Mesenchymal stem cell (in vitro differentiated cells and primary cell): ENCODE data around the gene BLVRB.

Experiments
- DNase-seq: peaks from one replicate; pipeline ENCODE4 v3.0.0-alpha.2; 2013
- H2AFZ ChIP-seq: one replicate; pipeline ENCODE4 v1.6.1; 2013; ENCODE audit warnings: low read depth, mild to moderate bottlenecking, control low read depth, inconsistent platforms, low read length, moderate library complexity
- H2AK5ac ChIP-seq: 2 replicates; pipeline ENCODE4 v1.6.1; 2013; ENCODE audit warnings: low read length, moderate library complexity, mild to moderate bottlenecking, inconsistent platforms; ENCODE audit not compliant: severe bottlenecking
- H2BK120ac ChIP-seq: one replicate; pipeline ENCODE4 v1.6.1; 2013; ENCODE audit warnings: low read depth, mild to moderate bottlenecking, inconsistent platforms, low read length, moderate library complexity
- H2BK12ac ChIP-seq, 2 experiments: one replicate each; pipeline ENCODE4 v1.6.1; 2013; ENCODE audit warnings: inconsistent platforms in 2 of 2, low read length in 2 of 2, mild to moderate bottlenecking in 2 of 2, moderate library complexity in 2 of 2, control low read depth in 1 of 2
- H2BK15ac ChIP-seq: one replicate; pipeline ENCODE4 v1.6.1; 2013; ENCODE audit warnings: mild to moderate bottlenecking, low read depth, inconsistent platforms; ENCODE audit not compliant: poor library complexity, severe bottlenecking
- H2BK5ac ChIP-seq: 2 replicates; pipeline ENCODE4 v1.6.1; 2013; ENCODE audit warnings: low read depth, mild to moderate bottlenecking, low read length, control low read depth, inconsistent platforms; ENCODE audit not compliant: poor library complexity, severe bottlenecking
- H3K14ac ChIP-seq, 2 experiments: one replicate each; pipeline ENCODE4 v1.6.1; 2013; ENCODE audit warnings: inconsistent platforms in 2 of 2, low read length in 2 of 2, control low read depth in 1 of 2, mild to moderate bottlenecking in 1 of 2, moderate library complexity in 1 of 2
- H3K18ac ChIP-seq, 2 experiments: one replicate each; pipeline ENCODE4 v1.6.1; 2013; ENCODE audit warnings: inconsistent platforms in 2 of 2, low read length in 2 of 2, control low read depth in 1 of 2, low read depth in 1 of 2, mild to moderate bottlenecking in 1 of 2
- H3K23ac ChIP-seq, 2 experiments: one replicate each; pipeline ENCODE4 v1.6.1; 2013; ENCODE audit warnings: inconsistent platforms in 2 of 2, low read length in 2 of 2, mild to moderate bottlenecking in 2 of 2, moderate library complexity in 2 of 2, control low read depth in 1 of 2
- H3K27ac ChIP-seq: 2 replicates; pipeline ENCODE4 v1.5.1; 2013; ENCODE audit warnings: mild to moderate bottlenecking, moderate library complexity, low read length, control low read depth, inconsistent platforms; ENCODE audit not compliant: poor library complexity, severe bottlenecking
- H3K27me3 ChIP-seq, 2 experiments: 2 replicates each; pipeline versions ENCODE4 v1.6.1 to v1.7.0; 2013; ENCODE audit warnings: low read length in 2 of 2, mild to moderate bottlenecking in 2 of 2, moderate library complexity in 2 of 2, control low read depth in 1 of 2, inconsistent platforms in 1 of 2; ENCODE audit not compliant: control insufficient read depth in 1 of 2, insufficient read depth in 1 of 2
- H3K36me3 ChIP-seq, 2 experiments: 2 replicates each; pipeline versions ENCODE4 v1.6.1 to v1.7.0; 2013; ENCODE audit warnings: low read length in 2 of 2, control low read depth in 1 of 2, inconsistent platforms in 1 of 2, low read depth in 1 of 2, mild to moderate bottlenecking in 1 of 2; ENCODE audit not compliant: insufficient read depth in 2 of 2, control insufficient read depth in 1 of 2
- H3K4ac ChIP-seq, 2 experiments: one replicate each; pipeline ENCODE4 v1.6.1; 2013; ENCODE audit warnings: inconsistent platforms in 2 of 2, low read length in 2 of 2, mild to moderate bottlenecking in 2 of 2, moderate library complexity in 2 of 2, control low read depth in 1 of 2, low read depth in 1 of 2
- H3K4me1 ChIP-seq: 2 replicates; pipeline ENCODE4 v1.6.1; 2013; ENCODE audit warnings: low read depth, low read length, control low read depth; ENCODE audit not compliant: control insufficient read depth, insufficient read depth
- H3K4me2 ChIP-seq: 2 replicates; pipeline ENCODE4 v1.6.1; 2013; ENCODE audit warnings: low read length, mild to moderate bottlenecking, inconsistent platforms; ENCODE audit not compliant: poor library complexity, severe bottlenecking
- H3K4me3 ChIP-seq, 2 experiments: 2 replicates each; pipeline versions ENCODE4 v1.5.1 to v1.7.0; 2013; ENCODE audit warnings: low read length in 2 of 2, mild to moderate bottlenecking in 2 of 2, control low read depth in 1 of 2, low read depth in 1 of 2; ENCODE audit not compliant: insufficient read depth in 1 of 2
- H3K79me1 ChIP-seq: replicated peaks from 2 replicates; pipeline ENCODE4 v1.6.1; 2013; ENCODE audit warnings: mild to moderate bottlenecking, control low read depth, low read length, inconsistent platforms; ENCODE audit not compliant: poor library complexity, severe bottlenecking
- H3K9ac ChIP-seq: 2 replicates; pipeline ENCODE4 v1.7.0; 2013; ENCODE audit warnings: mild to moderate bottlenecking, low read length, moderate library complexity
- H3K9me3 ChIP-seq: 2 replicates; pipeline ENCODE4 v1.7.0; 2013; ENCODE audit warnings: mild to moderate bottlenecking, low read length; ENCODE audit not compliant: control insufficient read depth
- H4K8ac ChIP-seq: one replicate; pipeline ENCODE4 v1.6.1; 2013; ENCODE audit warnings: inconsistent platforms, mild to moderate bottlenecking, low read length, moderate library complexity
- H4K91ac ChIP-seq: one replicate; pipeline ENCODE4 v1.6.1; 2013; ENCODE audit warnings: mild to moderate bottlenecking, low read length, inconsistent platforms
- WGBS: methylation state at CpG from one replicate; pipeline ENCODE4 v1.1.7; 2013; ENCODE audit warnings: mixed read lengths; 5-methylcytosine and 5-hydroxymethylcytosine counted together

The BLVRB gene

DNA sequence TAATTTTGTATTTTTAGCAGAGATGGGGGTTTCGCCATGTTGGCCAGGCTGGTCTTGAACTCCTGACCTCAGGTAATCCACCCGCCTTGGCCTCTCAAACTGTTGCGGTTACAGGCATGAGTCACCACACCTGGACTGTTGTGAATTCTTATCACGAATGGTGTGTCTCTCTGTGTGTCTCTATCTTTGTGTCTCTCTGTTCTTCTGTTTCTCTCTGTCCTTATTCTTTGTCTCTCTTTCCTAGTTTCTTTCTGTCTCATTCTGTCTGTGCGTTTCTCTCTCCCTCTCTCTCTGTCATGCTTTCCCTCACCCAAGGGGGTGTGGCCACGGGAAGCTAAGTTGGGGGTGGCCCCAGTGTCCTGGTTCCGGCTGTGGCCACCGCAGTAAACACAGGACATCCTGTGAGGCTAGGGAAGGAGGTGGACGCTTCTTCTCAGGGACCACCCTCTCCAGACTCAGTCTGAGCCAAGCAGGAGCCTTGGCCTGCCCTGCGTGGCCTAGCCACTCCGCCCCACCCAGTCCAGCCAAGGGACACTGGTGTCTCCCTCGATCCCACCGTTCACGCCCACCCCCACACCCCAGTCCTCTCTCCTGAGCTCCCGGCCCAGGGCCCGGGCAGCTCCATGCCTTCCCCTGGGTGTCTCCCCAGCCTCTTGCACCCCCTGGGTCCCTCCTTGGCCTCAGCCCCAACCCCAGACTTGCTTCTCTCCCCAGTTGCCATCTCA, 48.5 kb downstream of the BLVRB start:
- 17% methylated on average over 16 of the region's 16 CpGs for WGBS
- Histone ChIP-seq H2BK12ac (peak overlapping the region; percentile 91 to 95), H2BK5ac (peak overlapping the region; percentile 33), H2BK120ac (peak overlapping the region; percentile 99), H3K36me3 (peaks cover 0 to 1% of the 10 kb centered on the region in 2 experiments), H3K4me3 (no peak overlapping the region), H3K27me3 (peaks cover 3 to 14% of the 10 kb centered on the region in 2 experiments), H3K23ac (no peak overlapping the region), H2BK15ac (peak overlapping the region; percentile 100), H3K4me1 (peaks cover 19% of the 10 kb centered on the region), H3K27ac (no peak overlapping the region), H2AK5ac (peak overlapping the region; percentile 86), H2AFZ (peak overlapping the region; percentile 24), H3K9ac (peak overlapping the region; percentile 3), H3K9me3 (no peaks in the 10 kb centered on the region), H3K4me2 (no peak overlapping the region), H3K79me1 (no peaks in the 10 kb centered on the region), H4K8ac (peak overlapping the region; percentile 100), H4K91ac (peak overlapping the region; percentile 100), H3K4ac (peak overlapping the region; percentile 68 to 99), H3K18ac (peak overlapping the region; percentile 93 to 99), H3K14ac (peak overlapping the region in 1 of 2 experiments; percentile 63)
- DNase-seq, result peak; percentile 90

DNA sequence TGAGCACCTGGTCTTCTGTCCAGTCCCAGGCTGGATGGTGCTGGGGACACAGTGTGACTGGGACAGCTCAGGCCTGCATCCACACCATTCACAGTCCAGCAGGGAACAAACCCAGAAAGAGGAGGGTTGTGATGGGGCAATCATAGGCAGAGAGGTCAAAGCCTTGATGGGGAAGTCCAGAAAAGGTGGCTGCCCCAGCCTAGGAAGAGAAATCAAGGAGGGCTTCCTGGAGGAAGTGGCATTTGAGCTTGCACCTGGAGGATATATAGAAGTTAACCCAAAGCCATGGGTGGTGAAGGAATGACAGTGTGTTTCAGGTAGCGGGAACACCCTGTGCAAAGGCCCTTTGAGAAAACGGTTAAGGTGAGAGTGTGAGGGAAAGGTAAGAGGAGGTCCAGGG, 49.8 kb downstream of the BLVRB start:
- 98% methylated on average over 2 of the region's 2 CpGs for WGBS
- no peak overlapping the region for H3K14ac ChIP-seq
- no peaks in the 10 kb centered on the region for H3K36me3 ChIP-seq
- no peak overlapping the region for H3K4me2 ChIP-seq
- H3K9me3 ChIP-seq, result no peaks in the 10 kb centered on the region
- H4K91ac ChIP-seq, result peak overlapping the region; percentile 69
- peak overlapping the region; percentile 70 for H2BK15ac ChIP-seq
- no peak overlapping the region for H2AFZ ChIP-seq
- H2BK5ac ChIP-seq, result no peak overlapping the region
- H3K4ac ChIP-seq, result peak overlapping the region; percentile 32 to 83
- peaks cover 25% of the 10 kb centered on the region for H3K4me1 ChIP-seq
- no peak overlapping the region for H3K4me3 ChIP-seq
- peaks cover 3 to 18% of the 10 kb centered on the region in 2 experiments for H3K27me3 ChIP-seq
- peak overlapping the region; percentile 42 for H2AK5ac ChIP-seq
- no peak overlapping the region for H3K27ac ChIP-seq
- peak overlapping the region; percentile 81 to 98 for H2BK12ac ChIP-seq
- H3K23ac ChIP-seq, result no peak overlapping the region
- H4K8ac ChIP-seq, result peak overlapping the region; percentile 62
- H3K9ac ChIP-seq, result no peak overlapping the region
- no peak for DNase-seq
- peak overlapping the region; percentile 28 to 52 for H3K18ac ChIP-seq
- peak overlapping the region; percentile 42 for H2BK120ac ChIP-seq
- no peaks in the 10 kb centered on the region for H3K79me1 ChIP-seq

DNA sequence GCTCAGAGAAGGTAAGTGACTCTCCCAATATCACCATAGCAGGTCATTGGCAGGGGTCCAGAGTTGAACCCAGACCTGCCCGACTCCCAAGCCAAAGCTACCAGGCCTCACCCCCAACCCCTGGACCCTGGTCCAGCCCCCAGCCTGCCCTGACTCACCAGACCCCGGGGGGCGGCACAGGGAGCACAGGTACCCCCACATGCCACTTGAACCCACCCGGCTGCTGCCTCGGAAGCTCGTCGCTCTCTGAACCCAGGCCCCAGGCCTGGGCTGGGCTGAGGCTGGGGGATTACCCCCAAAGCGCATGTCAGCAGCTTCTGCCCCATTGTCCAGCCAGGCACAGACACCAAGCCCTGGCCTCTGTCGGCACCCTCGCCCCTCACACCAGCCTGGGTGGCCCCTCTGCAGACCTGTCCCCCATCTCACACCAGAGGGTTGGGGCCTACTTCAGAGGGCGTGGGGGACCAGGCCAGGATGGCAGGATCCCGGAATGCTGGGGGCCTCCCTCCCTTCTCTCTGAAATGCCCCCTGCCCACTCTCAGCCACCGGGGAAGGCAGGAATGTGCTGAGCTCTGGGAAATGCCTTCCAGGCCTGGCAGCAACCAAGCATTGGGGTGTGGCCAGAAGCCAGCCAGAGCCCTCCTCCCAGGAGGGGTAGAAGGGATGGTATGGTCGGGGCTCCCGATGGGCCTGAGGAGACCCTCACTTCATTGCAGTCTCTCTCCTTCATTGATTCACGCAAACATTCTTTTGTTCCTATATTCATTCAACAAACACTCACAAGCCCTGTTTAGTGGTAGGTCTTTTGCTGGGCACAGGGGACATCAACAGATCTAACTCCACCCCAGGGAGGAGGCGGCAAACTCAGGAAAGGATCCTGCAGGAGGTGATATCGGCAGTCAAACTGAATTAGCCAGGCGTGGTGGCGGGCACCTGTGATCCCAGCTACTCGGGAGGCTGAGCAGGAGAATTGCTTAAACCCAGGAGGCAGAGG, 50.7 kb downstream of the BLVRB start:
- Histone ChIP-seq H4K8ac (peak overlapping the region; percentile 71), H3K36me3 (no peaks in the 10 kb centered on the region), H3K4me2 (peak overlapping the region; percentile 7), H2BK15ac (peak overlapping the region; percentile 90), H2BK120ac (peak overlapping the region; percentile 13), H2AFZ (no peak overlapping the region), H3K27me3 (peaks cover 3 to 18% of the 10 kb centered on the region in 2 experiments), H3K27ac (no peak overlapping the region), H3K14ac (peak overlapping the region in 1 of 2 experiments; percentile 28), H3K23ac (no peak overlapping the region), H2BK5ac (no peak overlapping the region), H3K79me1 (no peaks in the 10 kb centered on the region), H3K4me1 (peaks cover 27% of the 10 kb centered on the region), H3K9me3 (no peaks in the 10 kb centered on the region), H4K91ac (peak overlapping the region; percentile 84), H2AK5ac (peak overlapping the region; percentile 57), H2BK12ac (peak overlapping the region; percentile 43 to 85), H3K9ac (peak overlapping the region; percentile 26), H3K4me3 (no peak overlapping the region), H3K4ac (peak overlapping the region; percentile 32 to 71), H3K18ac (peak overlapping the region; percentile 55 to 68)
- WGBS, result 95% methylated on average over 18 of the region's 21 CpGs
- no peak for DNase-seq
